Measurements from ENCODE around the gene CHRNA9.

Gene CHRNA9

DNA sequence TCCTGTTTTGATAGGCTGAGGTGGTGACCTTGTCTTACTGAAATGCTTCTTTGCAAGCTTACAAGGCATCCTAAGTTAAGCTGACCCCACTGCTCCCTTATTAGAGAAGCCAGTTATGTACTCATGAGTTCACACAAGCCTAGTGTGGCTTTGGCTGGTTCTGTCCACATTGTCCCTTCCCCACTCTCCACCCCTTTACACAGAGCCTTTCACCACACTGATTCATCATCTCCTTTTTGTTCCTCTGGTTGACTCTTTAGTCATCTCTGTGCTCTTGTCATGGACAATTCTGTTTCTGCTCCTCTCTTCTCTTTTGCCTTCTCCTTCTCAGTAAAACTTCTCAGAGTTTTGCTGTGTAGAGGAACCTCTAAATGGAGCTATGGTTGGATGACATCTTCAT, 4.9 kb downstream of the CHRNA9 start:
- DNase-seq (ENCODE audit: low spot score) = no peak

DNA sequence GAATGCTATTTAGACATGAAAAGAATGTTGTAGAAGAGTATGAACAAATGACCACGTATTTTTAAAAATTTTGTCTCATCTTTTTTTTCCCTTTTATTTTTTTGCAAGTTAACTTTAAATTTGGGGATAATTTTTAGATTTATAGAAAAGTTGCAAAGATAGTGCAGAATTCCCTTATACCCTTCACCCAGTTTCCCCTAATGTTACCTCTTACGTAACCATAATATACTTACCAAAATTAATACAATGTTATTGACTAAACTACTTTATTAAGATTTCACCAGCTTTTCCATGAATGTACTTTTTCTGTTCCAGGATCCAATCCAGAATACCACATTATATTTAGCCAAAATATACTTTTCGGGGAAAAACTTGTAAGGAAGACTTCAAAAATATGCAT, 12.3 kb downstream of the CHRNA9 start:
- DNase-seq (ENCODE audit: low spot score) = no peak

DNA sequence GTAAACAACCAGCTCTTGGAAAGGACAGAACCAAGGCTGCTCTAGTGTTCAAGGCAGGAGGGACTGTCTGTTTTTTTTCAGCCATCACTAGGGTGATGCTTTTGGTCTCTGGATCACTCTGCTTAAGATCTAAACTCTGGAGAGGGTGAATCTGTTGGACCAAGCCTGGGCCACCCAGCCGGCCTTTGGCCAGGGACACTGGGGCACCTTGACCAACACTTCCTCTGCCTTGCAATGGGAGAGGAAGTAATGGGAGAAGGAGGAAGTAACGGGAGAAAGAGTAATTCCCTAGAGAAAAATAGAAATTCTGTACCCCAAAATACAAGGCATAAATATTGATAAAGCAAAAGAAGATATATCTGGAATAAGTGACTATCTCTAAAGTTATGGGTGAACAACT, 12.9 kb downstream of the CHRNA9 start:
- DNase-seq (ENCODE audit: low spot score) = no peak

DNA sequence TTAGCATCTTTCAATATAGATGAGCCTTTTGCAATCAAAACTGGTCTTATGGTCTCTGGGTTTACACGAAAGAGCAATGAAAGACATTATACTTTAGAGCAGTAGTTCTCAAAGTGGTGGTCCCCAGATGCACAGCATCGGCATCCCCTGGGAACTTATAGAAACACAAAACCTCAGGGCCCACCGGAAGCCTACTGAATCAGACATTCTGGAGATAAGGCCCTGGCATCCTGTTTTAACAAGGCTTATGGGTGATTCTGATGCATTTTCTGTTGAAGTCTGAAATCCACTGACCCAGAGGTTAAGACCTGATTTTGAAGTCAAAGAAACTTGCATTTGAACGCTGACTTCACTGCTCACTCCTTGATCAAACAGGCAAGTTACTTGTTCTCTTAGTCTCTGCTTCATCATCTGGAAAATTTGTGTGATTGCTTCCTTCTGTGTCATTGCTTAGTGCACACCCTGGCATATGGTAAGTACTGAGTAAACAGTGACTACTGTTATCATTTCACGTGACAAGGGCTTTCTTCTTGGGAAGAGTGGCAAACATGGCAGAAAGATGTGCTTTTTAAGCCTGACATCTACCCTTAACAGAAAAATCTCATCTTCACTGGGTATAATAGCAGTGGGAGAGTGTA, 14.5 kb downstream of the CHRNA9 start:
- DNase-seq (ENCODE audit: low spot score) = no peak

DNA sequence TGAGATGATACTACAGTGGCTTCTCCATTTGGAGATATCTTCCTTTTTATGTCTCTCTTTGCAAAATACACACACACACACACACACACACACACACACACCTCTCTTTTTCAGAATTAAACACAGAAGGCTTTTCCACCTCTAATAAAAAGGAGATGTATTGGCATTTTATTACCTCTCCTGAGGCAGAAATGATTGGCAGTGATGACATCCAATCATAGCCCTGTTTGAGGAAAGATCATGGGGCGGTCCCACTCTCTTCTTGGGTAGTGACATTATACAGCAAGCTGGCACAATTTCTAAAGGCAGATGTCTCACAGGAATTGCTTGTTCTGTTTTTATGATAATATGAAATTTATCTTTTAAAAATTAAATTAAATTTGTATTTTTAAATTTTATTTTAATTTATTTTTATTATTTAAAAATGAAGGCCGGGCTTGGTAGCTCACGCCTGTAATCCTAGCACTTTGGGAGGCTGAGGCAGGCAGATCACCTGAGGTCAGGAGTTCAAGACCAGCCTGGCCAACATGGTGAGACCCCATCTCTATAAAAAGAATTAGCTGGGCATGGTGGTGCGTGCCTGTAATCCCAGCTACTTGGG, 15.6 kb downstream of the CHRNA9 start:
- DNase-seq (ENCODE audit: low spot score) = no peak

DNA sequence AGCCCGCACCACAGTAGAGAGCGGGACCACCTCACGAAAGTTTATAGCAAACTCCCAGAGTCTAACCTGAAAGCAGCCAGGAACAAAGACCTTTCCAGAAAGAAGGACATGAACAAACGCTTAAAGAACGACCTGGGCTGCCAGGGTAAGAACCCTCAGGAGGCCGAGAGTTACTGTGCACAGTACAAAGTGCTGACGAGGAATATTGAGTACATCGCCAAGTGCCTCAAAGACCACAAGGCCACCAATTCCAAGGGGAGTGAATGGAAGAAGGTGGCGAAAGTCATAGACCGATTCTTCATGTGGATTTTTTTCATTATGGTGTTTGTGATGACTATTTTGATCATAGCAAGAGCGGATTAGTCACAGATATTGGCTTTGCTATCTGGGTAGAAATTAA, 19.0 kb downstream of the CHRNA9 start:
- no peak for DNase-seq (ENCODE audit: low spot score)

DNA sequence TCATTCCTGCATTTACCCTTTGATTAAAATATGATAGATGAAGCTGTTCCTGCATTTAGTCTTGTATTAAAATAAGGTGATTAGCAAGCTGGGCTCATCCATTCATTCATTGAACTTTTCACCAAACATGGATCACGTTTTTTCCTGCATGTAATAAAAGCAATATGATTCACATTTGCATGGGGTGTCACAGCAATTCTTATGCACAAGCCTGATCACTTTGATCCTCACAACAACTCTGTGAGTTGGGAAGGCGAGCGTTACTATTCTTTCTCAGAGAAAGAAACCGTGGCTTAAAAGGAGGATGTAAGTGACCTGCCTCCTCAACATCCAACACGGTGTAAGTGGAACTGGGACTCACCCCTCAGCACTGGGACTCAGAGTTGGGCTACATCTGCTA, 20.0 kb downstream of the CHRNA9 start:
- no peak for DNase-seq (ENCODE audit: low spot score)

DNA sequence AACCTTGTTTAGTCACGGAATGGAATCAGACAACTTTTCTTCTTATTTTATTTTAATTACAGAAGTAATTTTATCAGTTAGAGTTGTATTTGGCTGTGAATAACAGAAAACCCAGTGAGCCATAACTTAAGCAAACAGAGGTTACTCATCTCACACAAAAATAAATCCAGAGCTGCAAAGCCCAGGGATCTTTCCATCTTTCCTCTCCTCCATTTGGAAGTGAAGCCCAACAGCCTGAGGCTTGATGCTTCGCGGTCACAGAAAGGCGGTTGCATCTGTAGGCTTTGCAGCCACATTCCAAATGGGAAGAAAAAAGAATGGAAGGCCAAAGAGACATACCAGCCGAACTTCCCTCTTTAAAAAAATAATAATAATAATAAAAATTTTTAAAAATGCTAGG, 22.6 kb downstream of the CHRNA9 start:
- DNase-seq (ENCODE audit: low spot score) = no peak

DNA sequence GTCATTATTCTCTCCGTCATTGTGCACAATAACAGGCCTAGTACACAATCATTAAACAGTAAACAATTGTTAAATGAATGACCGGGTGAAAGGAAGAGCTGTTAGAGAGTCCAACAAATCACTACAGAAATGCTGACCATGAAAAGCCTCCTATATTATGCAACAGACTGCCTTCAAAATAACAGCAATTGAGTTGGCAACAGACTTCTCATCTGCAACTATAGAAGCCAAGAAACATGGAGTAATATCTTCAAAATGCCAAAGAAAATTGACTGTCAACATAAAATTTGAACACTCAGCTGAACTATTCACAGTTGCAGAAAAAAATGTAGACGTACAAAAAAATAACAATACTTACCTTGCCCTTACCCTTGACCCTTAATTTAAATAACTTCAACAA, 26.2 kb downstream of the CHRNA9 start:
- no peak for DNase-seq (ENCODE audit: low spot score)

DNA sequence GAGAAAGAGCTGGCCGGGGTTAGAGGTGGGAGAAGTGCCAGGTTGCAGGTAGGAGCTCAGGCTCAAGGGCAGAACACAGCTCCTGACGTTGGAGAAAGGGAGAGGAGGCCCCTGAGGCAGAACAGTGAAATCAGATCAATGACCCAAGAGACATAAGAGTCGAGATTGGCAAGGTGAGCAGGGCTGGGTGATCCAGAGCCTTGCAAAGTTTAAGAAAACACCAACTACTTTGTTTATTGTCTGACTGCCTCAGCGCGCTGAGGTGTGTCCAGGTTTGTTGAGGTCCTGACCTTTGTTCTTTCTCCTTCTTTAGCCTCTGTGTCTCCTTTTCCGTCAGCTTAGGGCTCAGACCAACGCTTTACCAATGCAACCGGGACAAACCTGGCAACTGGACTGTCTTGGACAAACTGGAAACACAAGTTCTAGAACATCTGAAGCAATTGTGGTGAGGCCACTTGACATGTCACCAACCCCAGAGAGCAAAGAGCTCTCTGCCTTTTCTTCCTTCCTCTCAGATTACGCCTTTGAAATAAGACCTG, 28.3 kb downstream of the CHRNA9 start:
- no peak for DNase-seq (ENCODE audit: low spot score)

DNA sequence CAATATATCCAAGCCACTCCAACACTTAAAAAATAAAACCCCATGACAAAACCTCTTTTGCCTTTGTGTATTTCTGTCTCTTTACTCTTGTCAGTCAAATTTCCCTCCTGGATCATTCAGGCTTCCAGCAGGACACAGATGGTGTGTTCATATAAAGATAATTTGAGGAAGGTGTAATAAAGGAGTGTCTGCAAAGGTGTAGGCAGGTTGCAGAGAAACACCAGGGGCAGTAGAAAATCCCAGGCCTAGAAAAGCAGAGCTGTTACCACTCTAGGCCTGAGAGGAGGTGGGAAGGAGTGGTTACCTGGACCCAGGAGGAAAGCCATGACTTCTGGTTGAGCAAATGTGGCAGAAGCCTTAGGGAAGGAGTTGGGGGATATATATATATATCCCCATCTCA, 28.8 kb downstream of the CHRNA9 start:
- no peak for DNase-seq (ENCODE audit: low spot score)

DNA sequence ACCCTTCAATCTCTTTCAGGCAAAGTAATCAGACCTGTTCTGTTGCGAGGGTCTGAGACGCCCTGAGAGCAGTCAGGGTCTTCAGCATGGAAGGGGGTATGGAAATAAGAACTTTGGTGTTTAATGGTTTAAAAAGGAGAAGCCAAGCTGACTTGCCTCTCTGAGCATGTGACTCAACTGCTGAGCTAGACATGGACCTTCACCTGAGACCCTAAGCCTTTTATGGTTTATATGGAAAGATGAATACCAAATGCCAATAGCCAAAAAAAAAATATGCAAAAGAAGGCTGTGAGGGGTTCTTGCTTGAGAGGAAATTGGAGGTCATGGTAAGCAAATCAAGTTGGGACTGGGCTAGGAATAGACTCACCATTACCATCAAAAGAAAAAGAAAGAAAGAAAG, 30.6 kb downstream of the CHRNA9 start:
- DNase-seq (ENCODE audit: low spot score) = peak; percentile 27

DNA sequence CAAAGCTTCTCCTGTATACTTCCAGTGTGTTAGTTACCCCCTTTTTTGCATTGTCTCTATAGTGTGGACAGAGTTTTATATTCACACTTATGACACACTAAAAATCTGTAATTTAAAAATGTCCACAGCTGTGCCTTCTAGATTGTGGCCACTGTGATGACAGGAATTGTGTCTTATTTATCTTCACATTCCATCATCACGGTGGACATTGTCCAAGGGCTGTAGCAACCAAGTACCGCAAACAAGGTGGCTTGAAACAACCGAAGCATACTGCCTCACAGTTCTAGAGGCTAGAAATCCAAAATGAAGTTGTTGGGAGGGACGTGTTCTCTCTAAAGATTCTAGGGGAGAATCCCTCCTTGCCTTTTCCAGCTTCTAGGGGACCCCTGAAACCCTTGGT, 32.3 kb downstream of the CHRNA9 start:
- DNase-seq (ENCODE audit: low spot score) = no peak

DNA sequence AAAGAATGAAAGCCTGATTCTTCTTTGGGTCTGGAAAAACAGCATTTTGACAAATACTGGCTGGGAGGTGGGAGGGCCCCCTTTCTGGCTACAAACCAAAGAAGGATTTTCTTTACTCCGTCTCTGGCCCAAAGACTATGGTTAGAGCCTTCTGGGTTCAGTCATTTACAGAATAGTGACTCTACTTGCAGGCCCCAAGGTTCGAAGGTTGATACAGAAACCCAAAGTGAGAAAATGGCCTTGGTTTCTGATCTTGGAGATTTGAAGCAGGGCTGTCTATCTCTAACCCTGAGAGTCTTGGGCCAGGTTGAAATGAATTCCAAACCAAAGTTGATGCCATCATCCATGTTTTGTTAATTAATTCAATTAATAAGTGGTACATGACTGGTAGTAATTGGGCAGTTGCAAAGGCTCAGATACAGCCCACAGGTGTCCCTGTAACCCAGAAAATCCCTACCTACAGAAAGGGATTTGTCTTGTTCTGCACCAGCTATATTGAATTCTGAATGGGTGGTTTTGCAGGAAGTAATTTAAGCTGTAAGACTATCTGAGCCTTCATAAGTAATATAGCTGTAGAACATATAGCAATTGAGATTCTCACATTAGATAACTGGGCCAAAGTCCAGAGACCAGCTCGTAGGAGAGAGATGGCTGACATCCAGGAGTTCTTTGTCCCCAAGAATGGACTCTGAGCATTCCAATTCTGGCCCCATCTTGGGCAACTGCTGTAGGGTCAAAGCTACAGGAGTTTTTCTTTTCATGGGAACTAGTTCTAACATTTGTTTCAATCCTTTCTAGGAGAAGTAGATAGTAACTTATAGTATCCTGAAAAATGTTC, 34.5 kb downstream of the CHRNA9 start:
- DNase-seq (ENCODE audit: low spot score) = no peak

DNA sequence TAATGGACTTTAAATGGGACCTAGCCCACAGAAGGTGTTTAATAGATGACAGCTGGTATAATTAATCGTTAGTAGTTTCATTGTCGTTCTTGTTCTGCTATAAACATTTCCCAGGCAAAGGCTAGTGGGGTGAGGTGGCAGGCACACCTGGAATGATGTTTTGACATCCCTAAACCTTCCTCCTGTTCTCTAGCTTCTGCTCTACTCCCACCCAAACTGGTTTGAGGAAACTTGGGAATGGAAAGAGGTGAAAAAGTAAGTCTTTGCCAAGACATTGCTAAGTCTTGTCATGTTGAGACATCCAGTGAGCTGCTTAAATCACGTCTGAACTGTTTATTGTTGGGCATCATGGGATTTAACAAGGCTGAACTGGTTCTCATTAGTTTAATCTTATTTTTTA, 37.5 kb downstream of the CHRNA9 start:
- no peak for DNase-seq (ENCODE audit: low spot score)

DNA sequence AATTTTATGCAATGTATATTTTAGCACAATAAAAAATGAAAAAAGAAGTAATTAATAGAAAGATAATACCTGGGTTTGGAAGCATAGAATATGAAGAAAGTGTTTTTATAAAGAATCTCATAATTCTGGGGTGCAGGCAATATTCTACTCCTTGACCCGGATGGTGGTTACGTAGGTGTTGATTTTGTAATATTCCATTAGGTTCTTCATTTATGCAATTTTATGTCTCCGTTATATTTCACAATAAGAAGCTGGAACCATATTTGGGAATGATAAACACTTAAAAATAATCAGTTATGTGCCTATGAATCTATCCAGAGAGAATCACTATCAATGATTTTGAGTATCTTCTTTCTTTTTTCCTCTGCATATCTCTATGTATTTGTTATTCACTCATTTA, 38.5 kb downstream of the CHRNA9 start:
- DNase-seq (ENCODE audit: low spot score) = no peak

DNA sequence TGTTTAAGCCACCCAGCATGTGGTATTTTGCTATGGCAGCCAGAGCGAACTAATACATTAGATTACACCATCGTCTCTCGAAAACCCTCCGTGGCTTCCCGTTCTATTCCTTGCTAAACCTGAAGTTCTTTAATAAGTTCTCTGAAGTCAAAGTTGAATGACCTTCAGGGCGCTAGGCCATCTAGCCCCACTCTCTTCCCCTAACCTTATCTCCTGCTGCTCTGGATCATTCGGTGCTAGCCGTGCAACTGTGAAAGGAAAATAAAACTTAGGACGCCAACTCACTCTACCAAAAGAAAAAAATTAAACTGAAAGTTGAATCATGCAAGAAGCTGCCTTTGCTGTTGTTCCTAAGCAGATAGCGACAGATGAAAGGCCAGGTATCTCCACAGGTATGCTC, 40.0 kb downstream of the CHRNA9 start:
- no peak for DNase-seq (ENCODE audit: low spot score)

DNA sequence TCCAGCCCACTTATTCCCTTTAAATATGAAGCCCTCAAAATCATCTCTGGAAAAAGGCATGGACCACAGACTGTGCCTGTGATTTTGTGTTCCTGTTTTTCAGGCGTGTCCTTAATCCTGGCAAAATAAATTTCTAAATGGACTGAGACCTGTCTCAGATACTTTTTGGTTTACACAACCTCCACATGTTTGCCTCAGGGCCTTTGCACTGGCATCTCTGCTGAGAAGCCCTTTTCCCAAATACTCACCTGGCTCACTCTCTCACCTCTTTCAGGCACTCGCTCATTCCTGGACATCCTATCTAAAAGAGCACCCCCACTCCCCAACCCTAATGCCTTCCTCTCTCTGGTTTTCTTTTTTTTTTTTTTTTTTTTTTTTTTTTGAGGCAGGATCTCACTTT, 40.5 kb downstream of the CHRNA9 start:
- DNase-seq (ENCODE audit: low spot score) = no peak

DNA sequence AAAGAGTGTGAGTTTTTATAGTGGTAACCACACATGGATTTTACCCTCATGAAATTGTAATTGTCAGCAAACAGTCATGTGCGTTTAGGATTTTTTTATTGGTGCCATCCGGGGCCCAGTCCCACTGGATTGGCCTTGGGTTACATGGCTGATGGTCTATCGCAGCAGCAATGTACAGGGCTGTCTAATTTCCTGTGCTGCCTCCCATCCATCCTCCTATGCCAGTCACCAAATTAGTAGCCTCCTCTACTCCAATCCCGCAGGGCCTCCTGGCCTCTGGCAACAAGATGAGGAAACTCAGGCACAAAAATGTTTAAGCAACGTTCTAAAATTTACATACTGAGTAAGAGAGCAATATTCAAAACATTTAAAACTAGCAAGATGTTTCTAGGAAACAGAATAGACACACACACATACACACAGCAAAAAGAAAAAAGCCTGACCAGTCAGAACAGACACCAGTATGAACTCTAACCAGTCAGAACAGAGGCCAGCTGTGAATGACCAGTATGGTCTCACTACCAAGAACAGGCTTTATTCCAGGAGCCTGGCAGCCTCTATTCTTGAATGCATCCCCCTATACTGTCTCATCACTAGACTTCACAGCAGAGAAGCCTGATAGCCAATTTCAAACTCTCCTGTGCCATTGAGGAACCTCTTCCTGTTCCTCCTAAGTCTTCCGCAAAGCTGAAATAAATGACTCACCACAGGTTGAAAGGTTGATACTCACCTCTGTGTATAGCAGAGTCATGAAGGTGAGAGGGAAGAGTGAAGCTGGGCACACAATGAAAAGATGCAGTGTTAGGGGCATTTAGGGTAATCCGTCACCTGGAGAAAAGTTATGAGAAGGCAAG, 42.6 kb downstream of the CHRNA9 start:
- no peak for DNase-seq (ENCODE audit: low spot score)

DNA sequence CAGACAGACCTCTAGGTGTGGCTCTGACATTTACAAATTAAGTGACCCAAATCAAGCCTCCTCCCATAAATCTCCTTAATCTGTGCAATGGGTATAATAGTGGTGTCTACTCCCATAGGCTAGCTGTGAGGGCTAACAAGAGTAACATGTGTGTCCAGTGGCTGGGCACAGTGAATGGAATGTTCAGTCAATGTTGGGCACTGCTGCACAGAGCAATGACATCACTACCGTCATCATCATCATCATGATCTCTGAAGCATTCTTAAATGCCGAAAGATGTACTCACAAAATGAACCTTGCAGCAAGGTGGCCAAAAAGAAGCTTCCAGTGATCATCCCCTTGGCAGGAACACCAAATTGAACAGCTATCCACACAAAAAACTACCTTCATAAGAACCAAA, 43.5 kb downstream of the CHRNA9 start:
- no peak for DNase-seq (ENCODE audit: low spot score)

DNA sequence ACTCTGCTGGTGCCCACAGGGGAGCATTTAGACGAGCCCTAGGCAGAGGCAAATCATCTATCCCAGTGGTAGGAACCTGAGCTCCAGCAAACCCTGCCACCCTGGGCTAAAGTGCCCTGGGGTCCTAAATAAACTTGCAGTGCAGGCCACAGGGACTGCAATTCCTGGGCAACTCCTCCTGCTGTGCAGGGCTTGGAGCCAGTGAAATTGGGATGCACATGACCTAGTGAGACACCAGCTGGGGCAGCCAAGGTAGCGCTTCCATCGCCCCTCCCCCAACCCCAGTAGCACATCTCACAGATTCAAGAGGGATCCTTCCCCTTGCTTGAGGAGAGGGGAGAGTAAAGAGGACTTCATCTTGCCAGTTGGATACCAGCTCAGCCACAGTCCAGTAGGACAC, 44.1 kb downstream of the CHRNA9 start:
- DNase-seq (ENCODE audit: low spot score) = no peak

DNA sequence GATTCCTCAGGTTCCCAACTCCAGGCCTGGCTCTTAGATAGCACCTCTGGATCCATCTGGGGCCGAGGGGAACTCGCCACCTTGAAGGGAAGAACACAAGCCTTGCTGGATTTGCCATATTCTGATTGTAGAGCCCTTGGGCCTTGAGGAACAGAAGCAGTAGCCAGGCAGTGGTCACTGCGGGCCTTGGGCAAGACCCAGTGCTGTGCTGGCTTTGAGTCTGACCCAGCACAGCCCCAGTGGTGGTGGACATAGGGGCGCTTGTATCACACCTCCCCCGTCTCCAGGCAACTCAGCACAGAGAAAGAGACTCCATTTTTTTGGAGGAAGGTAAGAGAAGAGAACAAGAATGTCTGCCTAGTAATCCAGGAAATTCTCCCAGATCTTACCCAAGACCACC, 45.5 kb downstream of the CHRNA9 start:
- no peak for DNase-seq (ENCODE audit: low spot score)

Measured in germinal center (tissue), 1 donor.